Neuronal stem cell (in vitro differentiated cells): ENCODE data around the gene MBTPS1.

Experiments
- DNase-seq: peaks from one replicate; pipeline ENCODE4 v3.0.0-alpha.2; 2013; ENCODE audit warnings: low spot score
- H2AFZ ChIP-seq: one replicate; pipeline ENCODE4 v1.6.1; 2013; ENCODE audit warnings: mild to moderate bottlenecking, low read length, inconsistent platforms
- H2AK5ac ChIP-seq: 2 replicates; pipeline ENCODE4 v1.6.1; 2013; ENCODE audit warnings: low read depth, mild to moderate bottlenecking, inconsistent platforms, low read length, moderate library complexity, mixed read lengths
- H2BK120ac ChIP-seq: 2 replicates; pipeline ENCODE4 v1.6.1; 2013; ENCODE audit warnings: low read depth, mild to moderate bottlenecking, inconsistent platforms, low read length, moderate library complexity, mixed read lengths
- H2BK12ac ChIP-seq: one replicate; pipeline ENCODE4 v1.6.1; 2013; ENCODE audit warnings: low read length, inconsistent platforms
- H2BK15ac ChIP-seq: 2 replicates; pipeline ENCODE4 v1.6.1; 2013; ENCODE audit warnings: mild to moderate bottlenecking, low read length, inconsistent platforms, mixed read lengths
- H2BK5ac ChIP-seq: one replicate; pipeline ENCODE4 v1.6.1; 2013; ENCODE audit warnings: inconsistent platforms, mild to moderate bottlenecking, low read length, moderate library complexity
- H3K14ac ChIP-seq: one replicate; pipeline ENCODE4 v1.6.1; 2013; ENCODE audit warnings: low read length, inconsistent platforms
- H3K18ac ChIP-seq: 2 replicates; pipeline ENCODE4 v1.6.1; 2013; ENCODE audit warnings: low read length, inconsistent platforms
- H3K23ac ChIP-seq: 2 replicates; pipeline ENCODE4 v1.6.1; 2013; ENCODE audit warnings: low read depth, mild to moderate bottlenecking, mixed read lengths, low read length, inconsistent platforms; ENCODE audit not compliant: poor library complexity
- H3K27ac ChIP-seq: replicated peaks from 3 replicates; pipeline ENCODE4 v1.5.1; 2013; ENCODE audit warnings: low read length, inconsistent platforms
- H3K27me3 ChIP-seq, 3 experiments: 2 replicates each; pipeline ENCODE4 v1.6.1; 2013; ENCODE audit warnings: low read length in 3 of 3, mild to moderate bottlenecking in 2 of 3, inconsistent platforms in 1 of 3, low read depth in 1 of 3, mixed read lengths in 1 of 3, moderate library complexity in 1 of 3; ENCODE audit not compliant: control insufficient read depth in 3 of 3, insufficient read depth in 3 of 3
- H3K36me3 ChIP-seq, 2 donors: replicated peaks in 1 of 2; 2 replicates each; pipeline ENCODE4 v1.6.1; 2013; ENCODE audit warnings: low read length in 2 of 2; ENCODE audit not compliant: control insufficient read depth in 2 of 2, insufficient read depth in 2 of 2
- H3K4ac ChIP-seq: 2 replicates; pipeline ENCODE4 v1.6.1; 2013; ENCODE audit warnings: inconsistent platforms, mild to moderate bottlenecking, low read length, moderate library complexity
- H3K4me1 ChIP-seq, 2 donors: 1 replicate in 1 of 2; 2 replicates in 1 of 2; pipeline ENCODE4 v1.6.1; 2013; ENCODE audit warnings: low read length in 2 of 2, low read depth in 1 of 2; ENCODE audit not compliant: control insufficient read depth in 2 of 2, insufficient read depth in 1 of 2
- H3K4me2 ChIP-seq: one replicate; pipeline ENCODE4 v1.6.1; 2013; ENCODE audit warnings: mild to moderate bottlenecking, low read length, inconsistent platforms; ENCODE audit not compliant: insufficient read depth, poor library complexity, severe bottlenecking
- H3K4me3 ChIP-seq, 2 donors: 2 replicates each; pipeline ENCODE4 v1.5.1; 2013; ENCODE audit warnings: low read length in 2 of 2, mild to moderate bottlenecking in 2 of 2, inconsistent platforms in 1 of 2, moderate library complexity in 1 of 2
- H3K79me1 ChIP-seq: one replicate; pipeline ENCODE4 v1.6.1; 2013; ENCODE audit warnings: low read depth, mild to moderate bottlenecking, inconsistent platforms, low read length, moderate library complexity
- H3K9ac ChIP-seq: one replicate; pipeline ENCODE4 v1.6.1; 2013; ENCODE audit warnings: mild to moderate bottlenecking, low read depth, low read length, inconsistent platforms; ENCODE audit not compliant: poor library complexity
- H3K9me3 ChIP-seq, 2 donors: replicated peaks in 1 of 2; 2 replicates each; pipeline versions ENCODE3 to v1.6.1; 2013; ENCODE audit warnings: low read length in 2 of 2, mild to moderate bottlenecking in 2 of 2, inconsistent platforms in 1 of 2, low read depth in 1 of 2, mixed read lengths in 1 of 2, moderate library complexity in 1 of 2; ENCODE audit not compliant: control insufficient read depth in 2 of 2, insufficient read depth in 1 of 2
- H4K8ac ChIP-seq: one replicate; pipeline ENCODE4 v1.6.1; 2013; ENCODE audit warnings: low read depth, mild to moderate bottlenecking, inconsistent platforms, low read length, moderate library complexity
- H4K91ac ChIP-seq: one replicate; pipeline ENCODE4 v1.6.1; 2013; ENCODE audit warnings: low read length, low read depth, mild to moderate bottlenecking, inconsistent platforms; ENCODE audit not compliant: poor library complexity
- WGBS, 2 donors: extraction: QIAGEN DNeasy Blood & Tissue Kit; methylation state at CpG; one replicate each; pipeline ENCODE4 v1.1.7; 2013; ENCODE audit warnings: missing lambda C conversion rate in 2 of 2, mixed read lengths in 1 of 2; ENCODE audit not compliant: insufficient read length in 2 of 2, insufficient replicate concordance in 1 of 2; ENCODE audit errors: extremely low coverage in 2 of 2; 5-methylcytosine and 5-hydroxymethylcytosine counted together

Gene MBTPS1

DNA sequence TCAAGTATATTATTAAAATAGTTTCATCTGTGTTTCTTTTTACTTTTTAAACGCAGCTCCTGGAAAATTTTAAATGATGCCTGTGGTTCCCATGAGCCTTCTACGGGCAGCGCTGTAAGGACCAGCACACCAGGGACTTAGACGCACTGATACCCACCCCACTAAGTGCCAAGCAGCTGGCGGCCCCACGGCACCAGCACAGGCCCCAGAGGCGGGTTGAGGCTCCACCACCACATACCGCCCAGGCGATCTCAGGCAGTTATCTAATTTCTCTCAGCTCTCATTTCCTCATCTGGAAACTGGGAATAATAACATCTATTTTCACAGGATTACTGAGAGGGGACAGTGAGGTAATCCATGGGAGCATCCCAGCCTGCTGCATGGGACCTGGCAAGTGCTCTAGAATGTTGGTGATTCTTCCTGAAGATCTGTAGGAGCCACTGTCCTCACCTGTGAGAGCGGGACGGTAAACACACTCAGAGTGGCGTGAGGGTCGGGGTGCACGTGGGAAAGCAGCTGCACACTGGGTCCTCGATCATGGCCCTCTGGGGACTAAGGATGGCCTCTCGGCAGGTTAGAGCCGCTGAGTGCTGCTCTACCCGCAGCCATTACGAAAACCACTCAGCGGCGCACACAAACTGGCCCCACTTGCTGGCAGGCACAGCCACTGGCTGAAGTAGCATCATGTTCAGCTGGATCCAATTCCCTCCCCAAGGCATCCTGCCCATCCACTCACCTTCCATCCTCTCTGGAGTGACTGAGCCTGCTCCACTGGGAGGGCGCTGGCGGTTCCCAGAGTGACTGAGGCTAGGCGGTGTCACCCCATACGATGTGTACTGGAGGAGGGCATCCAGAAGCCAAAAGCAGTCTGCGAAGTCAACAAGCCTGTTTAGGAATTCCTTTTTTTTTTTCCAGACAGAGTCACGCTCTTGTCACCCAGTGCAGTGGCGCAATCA, 56.5 kb downstream of the MBTPS1 start:
- no peak overlapping the region for H2BK15ac ChIP-seq
- no peak for DNase-seq
- no peak overlapping the region for H2AFZ ChIP-seq
- H3K4ac ChIP-seq, result no peak overlapping the region
- H3K27ac ChIP-seq, result no peak overlapping the region
- no peak overlapping the region for H4K91ac ChIP-seq
- no peak overlapping the region for H3K23ac ChIP-seq
- no peaks in the 10 kb centered on the region for H3K27me3 ChIP-seq
- no peak overlapping the region for H3K14ac ChIP-seq
- H3K4me1 ChIP-seq, result peaks cover 4 to 6% of the 10 kb centered on the region in 2 donors
- no peak overlapping the region for H3K18ac ChIP-seq
- no peak overlapping the region for H2AK5ac ChIP-seq
- no peak overlapping the region for H3K9ac ChIP-seq
- no peak overlapping the region for H4K8ac ChIP-seq
- no peak overlapping the region for H3K4me3 ChIP-seq
- H2BK120ac ChIP-seq, result no peak overlapping the region
- H3K79me1 ChIP-seq, result no peaks in the 10 kb centered on the region
- H2BK12ac ChIP-seq, result no peak overlapping the region
- H3K4me2 ChIP-seq, result no peak overlapping the region
- peaks cover 40 to 95% of the 10 kb centered on the region in 2 donors for H3K36me3 ChIP-seq
- no peak overlapping the region for H2BK5ac ChIP-seq
- no CpG with 5 or more reads among the region's 28 CpGs for WGBS, 2 donors
- no peaks in the 10 kb centered on the region for H3K9me3 ChIP-seq

DNA sequence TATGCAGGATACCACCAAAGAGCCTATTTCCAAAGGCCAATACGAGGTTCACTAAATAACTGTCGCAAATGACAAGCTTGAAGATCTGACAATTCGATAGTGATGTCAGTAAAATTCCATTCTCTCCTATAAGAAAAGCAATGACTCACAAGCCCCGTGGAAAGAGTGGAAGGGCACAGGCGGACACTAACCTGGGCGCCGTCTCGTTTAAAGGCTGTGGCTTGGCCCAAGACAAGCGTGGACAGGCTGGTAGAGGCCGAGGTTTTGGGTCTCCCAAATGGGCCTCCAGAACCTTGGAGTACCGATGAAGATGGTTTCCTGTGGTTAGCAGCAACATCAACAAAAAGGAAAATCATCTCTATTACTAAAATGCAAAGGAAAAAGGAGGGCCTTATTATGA, 57.6 kb downstream of the MBTPS1 start:
- Histone ChIP-seq H3K27me3 (no peaks in the 10 kb centered on the region), H4K91ac (no peak overlapping the region), H4K8ac (no peak overlapping the region), H3K4ac (no peak overlapping the region), H2BK12ac (no peak overlapping the region), H3K18ac (no peak overlapping the region), H3K9me3 (no peaks in the 10 kb centered on the region), H3K4me3 (no peak overlapping the region), H2AK5ac (no peak overlapping the region), H3K4me2 (no peak overlapping the region), H3K36me3 (peaks cover 40 to 99% of the 10 kb centered on the region in 2 donors), H2BK15ac (no peak overlapping the region), H3K27ac (no peak overlapping the region), H3K4me1 (peaks cover 4 to 6% of the 10 kb centered on the region in 2 donors), H3K9ac (no peak overlapping the region), H2BK120ac (no peak overlapping the region), H3K14ac (no peak overlapping the region), H3K79me1 (no peaks in the 10 kb centered on the region), H2AFZ (no peak overlapping the region), H2BK5ac (no peak overlapping the region), H3K23ac (no peak overlapping the region)
- no CpG with 5 or more reads among the region's 11 CpGs for WGBS, 2 donors
- no peak for DNase-seq

DNA sequence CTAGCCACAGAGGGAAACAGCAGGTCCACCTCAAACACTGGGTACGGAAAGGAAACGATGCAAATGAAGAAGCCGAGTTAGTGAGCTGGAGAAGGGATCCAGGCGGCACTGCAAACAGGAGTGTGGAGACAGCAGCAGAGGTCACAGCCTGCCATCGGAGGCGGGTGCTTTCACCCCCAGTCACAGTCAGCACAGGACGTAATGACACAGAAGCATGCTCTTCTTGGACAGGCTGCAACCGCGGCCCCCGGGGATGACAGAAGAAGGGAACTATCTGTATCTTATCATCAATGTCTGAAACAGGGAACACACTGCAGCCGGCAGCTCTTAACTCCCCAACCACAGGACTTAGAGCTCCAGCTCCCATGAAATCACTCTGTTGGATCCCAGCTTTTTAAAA, 58.1 kb downstream of the MBTPS1 start:
- Histone ChIP-seq H3K4ac (no peak overlapping the region), H3K23ac (no peak overlapping the region), H3K14ac (no peak overlapping the region), H3K9ac (peak overlapping the region; percentile 50), H3K9me3 (no peaks in the 10 kb centered on the region), H2AFZ (no peak overlapping the region), H3K4me2 (no peak overlapping the region), H2BK5ac (no peak overlapping the region), H3K36me3 (peaks cover 42 to 99% of the 10 kb centered on the region in 2 donors), H2BK12ac (no peak overlapping the region), H3K18ac (no peak overlapping the region), H3K27me3 (no peaks in the 10 kb centered on the region), H4K91ac (no peak overlapping the region), H4K8ac (no peak overlapping the region), H2AK5ac (no peak overlapping the region), H3K4me3 (no peak overlapping the region), H3K27ac (no peak overlapping the region), H2BK15ac (no peak overlapping the region), H2BK120ac (no peak overlapping the region), H3K79me1 (no peaks in the 10 kb centered on the region), H3K4me1 (peaks cover 4 to 6% of the 10 kb centered on the region in 2 donors)
- no peak for DNase-seq
- no CpG with 5 or more reads among the region's 11 CpGs for WGBS, 2 donors

DNA sequence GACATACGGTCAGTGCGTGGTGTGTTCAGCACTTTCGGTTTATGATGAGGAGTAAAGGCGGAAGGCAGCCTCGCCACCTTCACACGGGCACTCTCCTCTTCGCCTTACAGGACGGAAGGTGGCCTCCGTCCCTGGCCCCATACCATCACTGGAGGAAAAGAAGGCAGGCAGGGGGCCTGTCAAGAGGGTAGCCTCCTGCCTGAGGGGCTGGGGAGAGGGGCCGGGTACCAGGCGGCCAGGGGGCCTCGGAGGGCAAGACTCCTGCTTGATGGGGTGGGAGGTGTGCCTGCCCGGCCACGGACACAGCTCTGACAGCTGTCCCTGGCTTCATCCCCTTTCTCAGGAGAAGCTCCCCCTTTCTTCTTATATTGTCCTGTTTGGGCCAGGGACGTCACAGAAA, 58.5 kb downstream of the MBTPS1 start:
- Histone ChIP-seq H3K27me3 (no peaks in the 10 kb centered on the region), H3K14ac (no peak overlapping the region), H2BK120ac (no peak overlapping the region), H3K4me1 (peaks cover 4 to 6% of the 10 kb centered on the region in 2 donors), H4K91ac (no peak overlapping the region), H2AFZ (no peak overlapping the region), H2BK15ac (no peak overlapping the region), H3K27ac (no peak overlapping the region), H3K23ac (no peak overlapping the region), H3K4me2 (no peak overlapping the region), H3K79me1 (peaks cover 2% of the 10 kb centered on the region), H2BK12ac (no peak overlapping the region), H2AK5ac (no peak overlapping the region), H3K4me3 (no peak overlapping the region), H4K8ac (no peak overlapping the region), H2BK5ac (no peak overlapping the region), H3K36me3 (peaks cover 46 to 99% of the 10 kb centered on the region in 2 donors), H3K9me3 (peaks cover 0 to 1% of the 10 kb centered on the region in 2 donors), H3K18ac (no peak overlapping the region), H3K9ac (no peak overlapping the region), H3K4ac (no peak overlapping the region)
- no peak for DNase-seq
- WGBS, 2 donors, result no CpG with 5 or more reads among the region's 15 CpGs
